HG02610 (cell line): ENCODE results near the gene SAMD4A.

Experiments used
- ATAC-seq: cut with Tn5 transposase; IDR thresholded peaks from one replicate; pipeline ENCODE4 v1.9.1; 2021; ENCODE audit warnings: mild to moderate bottlenecking, moderate library complexity; ENCODE audit not compliant: unreplicated experiment

Gene SAMD4A

DNA sequence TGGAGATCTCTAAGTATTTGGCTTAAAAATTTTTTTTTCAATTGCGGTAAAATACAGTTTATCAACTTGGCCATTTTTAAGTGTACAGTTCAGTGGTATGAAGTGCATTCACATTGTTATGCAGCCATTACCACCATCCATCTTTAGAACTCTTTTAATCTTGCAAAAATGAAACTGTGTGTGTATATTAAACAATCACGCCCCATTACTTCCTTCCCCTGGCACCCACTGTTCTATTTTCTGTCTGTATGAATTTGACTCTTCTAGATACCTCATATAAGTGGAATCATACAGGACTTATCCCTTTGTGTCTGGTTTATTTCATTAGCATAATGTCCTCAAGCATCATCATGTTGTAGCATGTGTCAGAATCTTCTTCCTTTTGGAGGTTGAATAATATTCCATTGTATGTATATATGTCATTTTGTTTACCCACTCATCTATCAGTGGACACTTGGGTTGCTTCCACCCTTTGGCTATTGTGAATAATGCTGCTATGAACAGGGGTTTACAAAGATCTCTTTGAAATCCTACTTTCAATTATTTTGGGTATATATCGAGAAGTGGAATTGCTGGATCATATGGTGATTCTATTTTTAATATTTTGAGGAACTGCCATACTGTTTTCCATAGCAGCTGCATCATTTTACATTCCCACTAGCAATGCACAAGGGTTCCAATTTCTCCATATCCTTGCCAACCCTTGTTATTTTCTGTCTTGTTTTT lies 62.9 kb downstream of the SAMD4A start:
- no peak for ATAC-seq

DNA sequence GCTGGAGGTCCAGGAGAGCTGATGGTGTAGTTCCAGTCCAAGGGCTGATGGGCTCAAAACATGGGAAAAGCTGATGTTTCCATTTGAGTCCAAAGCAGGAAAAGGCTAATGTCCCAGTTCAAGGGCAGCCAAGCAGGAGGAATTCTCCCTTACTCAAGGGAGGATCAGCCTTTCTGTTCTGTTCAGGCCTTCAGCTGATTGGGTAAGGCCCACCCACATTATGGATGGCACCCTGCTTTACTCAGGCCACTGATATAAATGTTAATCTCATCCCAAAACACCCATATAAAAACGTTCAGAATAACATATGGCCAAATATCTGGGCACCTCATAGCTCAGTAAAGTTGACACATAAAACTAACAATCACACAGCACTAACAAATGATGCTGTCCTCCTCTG lies 64.1 kb downstream of the SAMD4A start:
- no peak for ATAC-seq

DNA sequence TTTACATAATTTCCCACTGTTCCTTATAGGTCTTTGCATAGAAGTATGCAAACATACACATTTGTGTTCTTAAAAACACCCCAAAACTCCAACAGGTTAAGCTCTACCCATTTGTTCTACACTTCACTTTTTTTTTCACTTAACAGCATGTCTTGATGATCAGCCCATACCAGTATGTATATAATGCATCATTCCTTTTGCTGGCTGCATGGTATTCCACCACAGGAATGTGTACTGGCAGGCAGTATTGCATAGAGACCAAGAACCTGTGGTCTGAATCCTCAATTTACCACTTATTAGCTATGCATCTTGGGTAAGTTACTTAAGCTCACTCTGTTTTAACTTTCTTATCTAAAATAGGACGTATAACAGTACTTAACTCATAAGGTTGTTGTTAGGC lies 65.5 kb downstream of the SAMD4A start:
- ATAC-seq, result no peak

DNA sequence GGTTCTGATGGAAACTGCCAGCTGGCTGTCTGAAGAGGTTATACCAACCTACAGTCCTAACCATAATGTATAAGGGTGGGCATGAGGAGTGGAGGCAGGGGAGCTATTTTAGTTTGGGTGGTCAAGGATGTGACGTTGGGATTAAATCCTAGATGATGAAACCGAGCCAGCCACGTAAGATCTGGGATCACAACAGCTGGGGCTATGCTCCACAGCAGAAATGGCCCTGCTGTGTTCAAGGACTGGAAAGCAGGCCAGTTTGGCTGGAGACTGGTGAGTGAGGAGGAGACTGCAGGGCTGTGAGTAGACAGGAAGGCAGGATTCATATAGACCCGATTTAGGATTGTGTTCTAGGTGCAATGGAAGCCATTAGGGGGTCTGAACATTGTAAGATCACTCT lies 66.1 kb downstream of the SAMD4A start:
- no peak for ATAC-seq

DNA sequence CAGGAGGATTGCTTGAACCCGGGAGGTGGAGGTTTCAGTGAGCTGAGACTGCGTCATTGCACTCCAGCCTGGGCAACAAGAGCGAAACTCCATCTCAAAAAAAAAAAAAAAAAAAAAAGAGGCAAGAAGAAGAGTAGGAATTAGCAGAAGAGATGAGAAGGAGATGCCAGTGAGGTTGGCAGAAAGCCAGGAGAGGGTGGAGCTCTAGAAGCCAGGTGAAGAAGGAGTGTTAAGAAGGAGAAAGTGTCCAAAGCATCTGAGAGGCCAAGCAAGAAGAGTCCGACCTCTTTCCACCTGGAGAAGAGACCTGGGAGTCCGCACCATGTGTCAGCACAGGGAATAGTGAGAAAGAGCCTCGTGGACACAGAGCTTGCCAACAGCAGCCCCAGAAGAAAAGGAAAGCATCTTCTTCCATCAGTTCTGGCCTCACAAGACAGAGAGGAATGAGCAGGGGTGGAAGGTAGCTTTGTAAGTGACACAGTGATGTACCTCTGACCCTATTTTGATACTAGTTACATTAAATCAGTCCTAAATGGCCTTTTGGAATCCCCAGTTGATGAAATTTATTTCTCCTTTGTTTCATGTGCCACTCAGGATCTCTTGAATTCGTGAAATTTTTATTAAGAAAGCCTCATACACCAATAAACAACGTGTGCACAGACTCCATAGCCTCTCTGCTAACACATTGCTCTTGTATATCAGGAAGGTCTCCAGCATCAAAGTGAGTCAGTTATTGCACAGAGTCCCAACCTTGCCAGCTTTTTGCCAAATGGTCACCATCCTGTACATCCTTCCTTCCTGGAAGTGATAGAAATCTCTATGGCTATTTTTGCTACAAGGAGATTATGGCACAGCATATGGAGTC lies 70.6 kb downstream of the SAMD4A start:
- no peak for ATAC-seq

DNA sequence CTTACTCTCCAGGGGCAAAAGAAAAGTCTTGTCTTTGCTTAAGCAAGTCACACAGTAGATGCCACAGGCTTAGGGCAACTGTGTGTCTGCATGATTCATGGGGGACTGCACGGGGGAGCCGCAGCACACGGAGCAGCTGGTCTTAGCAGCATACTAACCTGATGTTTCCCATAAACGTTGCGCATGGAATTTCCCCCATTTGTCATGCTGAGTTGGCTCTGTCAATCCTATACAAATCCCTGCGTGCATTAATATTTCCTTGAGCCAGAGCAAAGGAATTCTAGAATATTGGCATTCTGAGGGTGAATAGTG lies 71.2 kb downstream of the SAMD4A start:
- ATAC-seq, result no peak

DNA sequence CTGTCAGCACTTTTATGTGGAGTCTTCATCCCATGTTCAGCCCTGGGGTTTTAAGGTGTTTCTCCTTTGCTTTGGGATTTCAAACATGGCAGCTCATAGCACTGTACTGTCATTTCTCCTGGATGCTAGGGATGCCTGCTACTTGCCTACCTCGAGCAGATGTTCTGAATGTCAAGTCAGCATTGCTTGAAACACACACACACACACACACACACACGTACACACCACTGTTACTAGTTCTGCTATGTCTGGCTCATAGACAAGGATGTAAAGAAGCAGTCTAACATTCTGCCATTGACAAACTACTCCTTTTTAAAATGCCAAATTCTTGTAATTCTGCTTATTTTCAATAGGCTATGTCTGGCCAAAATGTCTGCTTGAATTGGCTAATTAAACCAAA lies 72.7 kb downstream of the SAMD4A start:
- ATAC-seq, result no peak

DNA sequence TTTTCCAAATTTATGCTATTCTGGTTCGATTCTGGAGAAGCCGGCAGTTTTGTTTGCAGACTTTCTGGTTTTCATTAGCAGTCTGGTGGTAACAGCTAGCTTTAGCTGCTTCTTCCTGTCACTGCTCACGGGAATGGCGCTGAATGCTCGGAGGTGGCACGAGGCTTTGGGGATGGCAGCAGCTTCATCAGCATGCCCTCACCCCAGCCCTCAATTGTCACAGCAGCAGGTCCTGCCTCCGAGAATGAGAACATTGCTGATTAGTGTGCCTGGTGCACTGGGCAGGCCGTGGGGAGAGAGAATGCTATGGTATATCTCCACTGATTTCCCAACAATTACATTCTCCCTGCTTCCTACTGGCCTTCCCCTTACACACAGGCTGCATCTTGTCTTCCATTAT lies 73.6 kb downstream of the SAMD4A start:
- no peak for ATAC-seq

DNA sequence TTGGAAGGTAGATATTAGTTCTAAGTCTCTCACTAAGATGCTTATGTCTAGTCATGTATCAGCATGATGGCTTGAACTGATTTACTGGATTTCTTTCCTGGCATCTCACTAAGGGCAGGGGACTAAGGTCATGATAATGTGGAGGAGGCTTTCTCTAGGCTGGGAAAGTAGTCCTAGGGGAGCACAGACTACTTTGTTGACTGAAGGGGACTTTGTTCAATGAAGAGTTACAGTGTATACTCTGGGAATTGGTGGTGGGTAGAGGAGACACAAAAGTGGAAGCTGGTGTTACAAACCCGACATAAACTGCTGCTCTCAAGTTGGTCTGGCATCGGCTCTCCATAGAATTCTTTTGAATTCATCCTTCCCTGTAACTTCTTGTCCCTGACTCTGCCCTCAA lies 75.2 kb downstream of the SAMD4A start:
- no peak for ATAC-seq

DNA sequence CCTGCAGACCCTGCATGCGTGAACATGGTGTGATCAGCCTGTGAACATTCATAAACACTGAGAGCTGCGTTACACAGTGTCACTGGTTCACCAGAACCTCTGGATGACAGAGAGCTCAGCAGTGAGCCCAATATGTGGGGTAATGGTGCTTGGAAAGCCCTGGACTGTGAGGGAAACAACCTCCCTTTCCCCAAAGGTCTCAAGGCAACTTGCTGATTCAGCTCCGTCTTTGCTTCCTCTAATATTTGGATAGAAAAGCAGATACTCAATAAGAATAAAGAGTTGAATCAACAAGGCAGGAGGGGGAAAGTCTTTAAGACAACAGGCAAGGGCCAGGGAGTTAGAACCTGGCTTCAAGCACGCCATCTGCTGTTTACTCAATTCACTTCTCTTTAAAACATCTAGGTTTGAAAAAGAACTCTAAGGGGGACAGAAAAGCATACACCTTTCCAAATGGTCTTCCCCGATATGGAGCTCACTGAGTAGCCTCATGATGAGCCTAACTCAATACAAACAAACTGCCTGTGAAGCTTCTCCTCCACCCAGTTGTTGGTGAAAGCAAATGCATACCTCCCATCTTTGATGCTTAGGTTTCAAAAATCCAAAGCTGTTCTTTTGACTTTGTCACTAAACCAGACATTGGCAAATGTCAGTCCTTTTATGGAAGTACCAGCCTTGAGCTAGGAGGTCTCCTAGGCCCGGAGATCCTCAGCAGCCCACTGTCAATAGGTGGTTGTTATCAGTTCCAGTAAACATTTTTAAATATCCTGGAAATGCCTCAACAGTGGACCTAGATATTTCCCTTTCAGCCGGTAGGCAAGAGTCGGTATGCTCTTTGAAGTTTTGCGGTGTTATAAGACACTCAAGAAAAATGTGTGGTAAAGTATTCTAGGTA lies 76.1 kb downstream of the SAMD4A start:
- no peak for ATAC-seq

DNA sequence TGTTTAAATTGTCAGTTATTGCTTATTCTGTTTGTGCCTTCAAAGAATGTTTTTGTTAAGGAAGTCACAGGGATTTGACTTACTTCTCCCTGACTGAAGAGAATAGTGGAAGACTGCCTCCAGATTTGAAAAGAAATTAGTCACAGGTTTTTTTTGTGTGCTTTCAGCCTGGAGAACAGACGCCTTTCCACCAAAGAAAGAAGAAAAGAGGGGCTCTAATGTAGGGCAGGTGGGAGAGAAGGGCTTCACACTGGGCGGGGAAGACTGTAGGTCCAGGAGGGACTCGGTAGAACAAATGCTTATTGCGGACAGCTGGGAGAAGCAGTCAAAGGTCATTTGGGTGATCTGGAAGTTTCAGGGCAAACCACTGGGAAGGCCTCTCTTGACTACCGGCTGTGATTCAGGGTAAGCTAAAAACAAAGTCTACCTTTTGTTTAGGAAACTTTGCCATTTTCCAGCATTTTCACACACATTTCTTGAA lies 76.8 kb downstream of the SAMD4A start:
- ATAC-seq, result no peak

DNA sequence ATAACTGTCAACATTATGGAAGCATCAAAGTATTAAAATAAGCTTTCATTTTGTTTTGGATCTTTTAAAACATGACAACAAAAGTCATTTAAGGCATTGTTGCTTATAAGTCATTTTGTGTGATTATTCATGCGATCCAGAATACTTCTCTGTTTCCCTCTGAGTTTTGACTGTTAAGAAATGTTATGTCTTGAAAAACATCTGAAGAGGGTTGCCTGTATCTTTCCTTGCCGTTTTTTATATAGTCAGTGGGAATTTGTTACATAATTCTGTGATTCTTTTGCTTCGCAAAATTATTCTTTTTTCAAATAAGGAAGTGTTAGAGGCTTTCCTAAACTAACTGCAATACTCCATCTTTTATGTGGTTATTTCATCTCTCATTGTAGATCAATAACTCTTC lies 78.7 kb downstream of the SAMD4A start:
- ATAC-seq, result no peak

DNA sequence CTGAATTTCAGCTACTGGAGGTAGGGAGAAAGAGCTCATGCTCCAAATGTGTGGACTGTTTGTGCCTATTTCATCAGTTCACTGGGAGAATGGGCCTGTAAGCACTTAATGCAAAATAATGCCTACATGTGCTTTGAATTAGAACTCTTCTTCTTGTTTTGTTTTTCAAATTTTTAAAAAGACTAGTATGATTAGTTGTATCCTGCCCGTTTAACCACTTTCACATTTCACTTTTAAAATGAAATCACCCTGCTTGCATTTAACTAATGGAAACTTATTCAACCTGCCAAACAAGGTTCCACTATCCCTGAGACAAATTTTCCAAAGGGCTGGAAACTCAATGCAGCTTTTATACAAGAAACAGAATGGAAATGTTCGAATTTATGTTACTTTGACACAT lies 79.7 kb downstream of the SAMD4A start:
- ATAC-seq, result no peak

DNA sequence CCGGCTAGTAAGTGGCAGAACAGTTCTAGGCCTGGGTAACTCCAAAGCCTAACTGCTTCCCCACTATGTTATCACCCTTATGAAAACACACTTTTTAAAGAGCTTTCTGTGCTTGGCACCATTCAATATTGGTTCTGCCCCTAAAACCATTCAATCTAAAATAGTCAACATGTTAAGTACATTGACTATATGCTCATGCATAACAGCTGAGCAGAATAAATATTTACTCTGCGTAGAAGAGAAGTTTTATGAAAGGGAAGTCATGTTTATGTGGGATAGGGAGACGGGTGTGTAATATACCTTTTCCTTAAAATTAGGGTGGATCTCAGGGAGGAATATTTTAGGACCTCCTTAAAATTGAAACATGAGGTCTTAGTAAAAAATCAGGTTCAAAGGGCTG lies 80.5 kb downstream of the SAMD4A start:
- ATAC-seq, result no peak

DNA sequence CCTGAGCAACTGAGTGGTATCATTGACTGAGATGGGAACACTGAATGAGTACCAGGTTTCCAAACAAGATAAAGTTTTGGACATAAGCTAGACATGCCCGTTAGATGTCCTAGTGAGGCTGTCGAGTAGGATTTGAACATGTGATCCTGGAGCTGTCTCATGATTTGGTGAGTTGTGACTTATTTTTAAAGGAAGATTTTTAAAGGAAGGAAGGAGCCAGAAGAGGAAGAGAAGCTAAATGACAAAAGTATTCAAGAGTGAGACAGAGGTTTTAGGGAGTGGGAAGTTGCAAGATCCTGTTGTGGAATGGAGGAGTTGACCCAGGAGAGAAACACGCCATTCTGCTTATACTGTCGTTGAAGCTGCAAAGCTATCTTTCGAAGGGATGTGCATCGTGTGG lies 82.1 kb downstream of the SAMD4A start:
- ATAC-seq, result no peak

DNA sequence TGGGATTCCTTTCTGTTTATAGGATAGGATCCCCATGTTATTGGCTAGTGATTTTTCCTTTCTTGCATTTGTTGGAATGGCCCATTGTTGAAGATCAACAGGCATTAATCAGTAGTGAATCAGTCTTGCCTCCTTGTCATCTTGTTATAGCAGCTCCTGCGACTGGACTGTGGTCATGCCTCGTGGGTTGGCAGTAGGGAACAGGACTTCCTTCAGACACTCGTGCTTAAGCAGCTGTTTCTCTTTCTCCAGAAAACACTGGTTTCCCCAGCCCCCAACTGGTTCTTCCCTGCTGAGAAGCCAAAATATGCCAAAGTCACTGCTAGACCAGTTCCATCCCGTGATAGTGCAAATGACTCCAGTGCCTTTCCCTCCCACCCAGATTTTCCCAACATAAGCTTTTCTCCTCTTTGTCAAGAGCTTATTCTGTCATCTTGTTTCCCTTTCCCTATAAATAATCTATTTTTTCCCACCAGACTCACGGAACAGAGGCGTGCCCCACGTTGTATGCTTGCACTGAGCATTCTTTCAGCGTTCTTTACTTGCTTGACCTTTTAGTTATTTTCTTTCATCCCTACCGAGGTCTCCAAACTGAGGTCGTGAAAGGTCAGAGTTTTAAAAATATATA lies 83.5 kb downstream of the SAMD4A start:
- ATAC-seq, result no peak

DNA sequence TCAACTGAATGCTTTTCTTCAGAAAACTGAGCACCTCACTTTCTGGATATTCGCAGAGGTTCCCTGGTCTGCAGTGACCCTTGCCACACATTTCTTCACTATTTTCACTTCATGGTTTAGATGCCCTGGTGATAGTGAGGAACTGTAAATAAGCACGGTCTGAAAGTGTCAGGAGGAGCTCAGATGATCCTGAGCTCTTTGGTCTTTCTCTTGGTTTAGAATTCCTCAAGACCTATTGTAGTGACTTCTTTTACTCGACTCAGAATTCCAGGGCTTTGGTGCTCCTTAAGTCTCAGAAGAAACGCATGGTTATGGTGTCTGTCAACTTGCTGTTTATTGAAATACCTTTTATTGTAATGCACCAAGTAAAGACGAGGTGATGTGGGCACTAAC lies 84.0 kb downstream of the SAMD4A start:
- ATAC-seq, result no peak

DNA sequence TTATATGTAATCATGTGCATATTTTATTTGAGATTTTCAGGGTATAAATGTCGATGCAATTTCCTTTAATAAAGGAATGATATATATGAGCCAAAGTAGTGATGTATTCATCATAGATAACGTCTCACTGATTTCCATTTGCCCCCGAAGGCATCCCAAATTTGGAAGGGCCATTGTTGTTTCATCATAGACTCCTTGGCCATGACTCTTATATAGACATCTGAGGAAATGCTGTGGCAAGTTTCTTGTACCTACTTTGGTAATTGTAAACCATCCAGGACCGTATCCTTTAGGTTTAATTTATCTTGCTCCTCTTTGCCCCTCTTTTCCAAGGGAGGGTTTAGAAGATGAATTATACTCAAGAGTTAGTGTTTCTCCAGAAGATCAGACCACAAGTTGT lies 84.7 kb downstream of the SAMD4A start:
- no peak for ATAC-seq

DNA sequence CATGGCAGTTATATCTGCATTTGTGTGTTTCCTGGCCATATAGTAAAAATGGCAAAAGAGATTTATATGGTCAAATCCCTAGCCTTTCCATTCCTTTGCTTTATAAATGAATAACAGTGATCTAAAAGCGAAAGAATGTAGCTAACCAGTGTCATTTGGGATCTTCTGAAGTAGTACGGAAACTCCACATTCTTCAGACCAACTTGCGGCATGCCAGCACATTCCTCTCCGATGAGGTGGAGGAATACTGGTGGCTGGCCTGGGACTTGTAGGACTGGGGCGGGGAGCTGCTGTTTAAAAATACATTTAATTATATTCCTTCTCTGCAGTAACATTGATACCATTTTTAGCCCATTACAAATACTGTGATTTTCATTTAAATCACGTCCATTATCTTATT lies 85.3 kb downstream of the SAMD4A start:
- ATAC-seq, result no peak

DNA sequence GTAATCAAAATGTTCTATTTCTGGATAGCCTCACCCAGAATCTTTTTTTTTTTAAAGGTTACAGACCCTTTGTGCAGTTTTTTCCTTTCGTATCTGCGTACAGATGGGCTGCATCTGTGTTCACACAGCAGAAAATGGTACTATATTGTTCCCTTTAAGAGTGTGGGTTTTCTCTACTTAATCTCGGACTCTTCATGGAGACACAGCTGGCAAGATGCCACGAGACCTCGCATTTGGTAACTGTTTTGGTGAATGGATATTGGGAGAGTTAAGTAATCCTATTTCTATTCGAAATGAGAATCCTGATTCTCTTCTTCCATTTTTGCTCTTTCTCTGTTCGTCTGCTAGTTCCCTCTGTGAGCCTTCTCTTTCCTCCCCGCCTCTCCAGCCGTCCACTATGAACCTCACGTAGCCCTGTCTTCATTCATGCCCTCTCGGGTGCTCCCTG lies 85.7 kb downstream of the SAMD4A start:
- ATAC-seq, result no peak
